HepG2 (cell line): Measurements from ENCODE around the gene MAN1C1. TPM values are rescaled to one million over a fixed set of nuclear protein-coding genes. Genes with fewer than 3 reads are reported as not detected.
A peak's percentile ranks its signal among the peaks of the same experiment; 100 is the strongest.

Source experiments
- ATAC-seq: fragments of 200-7000 bp; cut with Tn5 transposase; 3 replicates; pipeline ENCODE4 v1.9.1; 2020; ENCODE audit warnings: mild to moderate bottlenecking, moderate library complexity
- BruUV-seq: library from RNA; stranded (reverse); fragments of 400-500 nt; replicated peaks from 2 replicates; lab custom pipeline; 2021; lab: Mats Ljungman, UMichigan
- CTCF ChIA-PET: fragments of 300-600 bp; formaldehyde crosslinking; extraction: SDS; loops from one replicate; lab custom pipeline; 2021; ENCODE audit warnings: low total read pairs, inconsistent platforms, low intra/inter-chr PET ratio; lab: Yijun Ruan, JAX
- POLR2A ChIA-PET: fragments of 350-600 bp; sonication (Branson Sonifier 250); formaldehyde crosslinking; loops from one replicate; lab custom pipeline; 2020; ENCODE audit warnings: antibody characterized with exemption, inconsistent platforms; lab: Yijun Ruan, JAX
- DNase-seq: peaks from one replicate; pipeline ENCODE4 v3.0.0-alpha.2; 2015; ENCODE audit warnings: low spot score
- FAIRE-seq: peaks from 3 replicates; lab custom pipeline; 2011; peaks lifted over from hg19 to GRCh38; lab: Jason Lieb, UNC
- H2AFZ ChIP-seq: one replicate; pipeline ENCODE4 v1.6.1; 2011; ENCODE audit warnings: low read length, inconsistent platforms
- H3K27ac ChIP-seq: fragments of 300-600 bp; 3 replicates; pipeline ENCODE4 v1.8.0; 2011; ENCODE audit warnings: mixed run types, mild to moderate bottlenecking, mixed read lengths, low read length, inconsistent platforms; ENCODE audit not compliant: insufficient read depth; ENCODE audit errors: extremely low read length
- H3K27me3 ChIP-seq, 2 experiments: fragments of 200-600 bp in 1 of 2; 2 replicates in 1 of 2; 3 replicates in 1 of 2; pipeline versions ENCODE4 v1.6.0 to v1.8.0; 2011; ENCODE audit warnings: low read length in 2 of 2, mild to moderate bottlenecking in 2 of 2, moderate library complexity in 2 of 2, inconsistent platforms in 1 of 2; ENCODE audit not compliant: insufficient read depth in 2 of 2, control insufficient read depth in 1 of 2
- H3K36me3 ChIP-seq, 2 experiments: fragments of 200-600 bp in 1 of 2; replicated peaks in 1 of 2; 2 replicates in 1 of 2; 3 replicates in 1 of 2; pipeline versions ENCODE4 v1.5.1 to v1.8.0; 2011; ENCODE audit warnings: low read length in 2 of 2, inconsistent platforms in 1 of 2; ENCODE audit not compliant: insufficient read depth in 2 of 2, control insufficient read depth in 1 of 2
- H3K4me1 ChIP-seq: 2 replicates; pipeline ENCODE4 v1.5.1; 2012; ENCODE audit warnings: low read length, inconsistent platforms; ENCODE audit not compliant: insufficient read depth
- H3K4me2 ChIP-seq: 2 replicates; pipeline ENCODE4 v1.6.0; 2011; ENCODE audit warnings: low read depth, low read length, inconsistent platforms
- H3K4me3 ChIP-seq, 3 experiments: fragments of 200-600 bp in 1 of 3; sonication (generic), shearing (Covaris generic) in 1 of 3; replicated peaks in 1 of 3; 2 replicates each; pipeline ENCODE4 v1.5.1; 2011 to 2016; ENCODE audit warnings: low read length in 3 of 3, inconsistent platforms in 2 of 3, low read depth in 2 of 3, mild to moderate bottlenecking in 2 of 3, control low read depth in 1 of 3, mixed read lengths in 1 of 3; ENCODE audit not compliant: insufficient read depth in 1 of 3
- H3K79me2 ChIP-seq: one replicate; pipeline ENCODE4 v1.6.1; 2011; ENCODE audit warnings: low read length, inconsistent platforms; ENCODE audit not compliant: insufficient read depth
- H3K9ac ChIP-seq: 2 replicates; pipeline ENCODE4 v1.6.0; 2011; ENCODE audit warnings: mild to moderate bottlenecking, low read depth, low read length, inconsistent platforms; ENCODE audit not compliant: insufficient read depth
- H3K9me3 ChIP-seq: 2 replicates; pipeline ENCODE4 v1.5.1; 2012; ENCODE audit warnings: mild to moderate bottlenecking, low read length
- H4K20me1 ChIP-seq: 2 replicates; pipeline ENCODE4 v1.6.0; 2011; ENCODE audit warnings: inconsistent platforms, mild to moderate bottlenecking, low read length, moderate library complexity; ENCODE audit not compliant: insufficient read depth
- CREM ChIP-seq, 2 experiments: sonication (generic) in 1 of 2; formaldehyde crosslinking in 1 of 2; IDR thresholded peaks; 2 replicates each; pipeline versions ENCODE4 v1.4.0 to v1.6.1; 2016 to 2020; ENCODE audit warnings: antibody characterized with exemption in 1 of 2, mild to moderate bottlenecking in 1 of 2, missing genetic modification reagents in 1 of 2
- DNMT1 ChIP-seq: sonication (generic); formaldehyde crosslinking; IDR thresholded peaks from 2 replicates; pipeline ENCODE4 v1.5.1; 2020; ENCODE audit warnings: mild to moderate bottlenecking, missing genetic modification reagents
- HNRNPK ChIP-seq: fragments of 200-400 bp; formaldehyde crosslinking; IDR thresholded peaks from 2 replicates; pipeline ENCODE4 v1.6.1; 2018; ENCODE audit warnings: low read length, low read depth, moderate library complexity, mild to moderate bottlenecking; ENCODE audit not compliant: poor library complexity, severe bottlenecking
- MAF1 ChIP-seq: sonication (generic); formaldehyde crosslinking; IDR thresholded peaks from 2 replicates; pipeline ENCODE4 v1.5.0; 2020; ENCODE audit warnings: missing genetic modification reagents, borderline replicate concordance
- NFE2L1 ChIP-seq: sonication (generic); formaldehyde crosslinking; IDR thresholded peaks from 2 replicates; pipeline ENCODE4 v1.4.0; 2020; ENCODE audit warnings: missing genetic modification reagents, mild to moderate bottlenecking, borderline replicate concordance
- SMAD9 ChIP-seq: sonication (generic); formaldehyde crosslinking; IDR thresholded peaks from 2 replicates; pipeline ENCODE4 v1.5.1; 2020; ENCODE audit warnings: mild to moderate bottlenecking, missing genetic modification reagents
- ZFP90 ChIP-seq: sonication (generic); formaldehyde crosslinking; IDR thresholded peaks from 2 replicates; pipeline ENCODE4 v1.8.0; 2022; ENCODE audit warnings: missing genetic modification reagents, mild to moderate bottlenecking, inconsistent platforms, borderline replicate concordance
- ZNF703 ChIP-seq: sonication (generic); formaldehyde crosslinking; IDR thresholded peaks from 2 replicates; pipeline ENCODE4 v1.5.1; 2020; ENCODE audit warnings: missing genetic modification reagents, mild to moderate bottlenecking, moderate library complexity, borderline replicate concordance
- ZNF768 ChIP-seq: sonication (generic); formaldehyde crosslinking; IDR thresholded peaks from 2 replicates; pipeline ENCODE4 v1.4.0; 2020; ENCODE audit warnings: missing genetic modification reagents
- WGBS: methylation state at CpG from one replicate; pipeline ENCODE4 v1.1.6; 2017; ENCODE audit warnings: low lambda C conversion rate; 5-methylcytosine and 5-hydroxymethylcytosine counted together
- in situ Hi-C: cut with HindIII; loops from 2 replicates; pipeline ENCODE4 v1.10.0; 2017; ENCODE audit warnings: low pct_unique_long_range_greater_than_20kb; ENCODE audit not compliant: extremely low pct_ligation_motif_present
- intact Hi-C: fragments of 100-400 bp; cut with micrococcal nuclease; formaldehyde crosslinking; loops from one replicate; pipeline ENCODE4 v1.10.0; 2022; ENCODE audit not compliant: unreplicated experiment
- polyA plus RNA-seq, 8 experiments: library from polyadenylated mRNA; depleted of rRNA in 3 of 8; stranded (reverse) in 7 of 8; unstranded in 1 of 8; fragments of >200 nt; fragmentation: Illumina TruSeq in 4 of 8; extraction: Trizol in 4 of 8; gene quantifications; 2 replicates each; pipeline versions ENCODE4 v1.2.1 to v1.2.3, GENCODE V29; 2011 to 2016; ENCODE audit warnings: low read depth in 4 of 8, missing spikeins in 1 of 8, mixed read lengths in 1 of 8; ENCODE audit not compliant: insufficient read depth in 1 of 8
- total RNA-seq, 5 experiments: library from RNA; depleted of rRNA; stranded (reverse); fragments of >200 nt; fragmentation: Illumina TruSeq; extraction: Trizol; gene quantifications; 2 replicates each; pipeline ENCODE4 v1.2.3, GENCODE V29; 2016; ENCODE audit warnings: low read depth in 1 of 5
- TF ChIP-seq, protein P1 (sequence below): IDR thresholded peaks from 2 replicates; pipeline ENCODE4 v1.6.1; 2018; ENCODE audit warnings: missing genetic modification reagents, mild to moderate bottlenecking, missing compliant biosample characterization
- TF ChIP-seq, protein P2 (sequence below): sonication (generic); formaldehyde crosslinking; IDR thresholded peaks from 2 replicates; pipeline ENCODE4 v1.4.0; 2020; ENCODE audit warnings: missing genetic modification reagents
- TF ChIP-seq, protein P3 (sequence below), 2 experiments: fragments of 450-650 bp in 1 of 2; sonication (generic) in 1 of 2; formaldehyde crosslinking; IDR thresholded peaks; 2 replicates each; pipeline versions ENCODE4 v1.5.0 to v1.8.0; 2020 to 2022; ENCODE audit warnings: mild to moderate bottlenecking in 1 of 2, missing genetic modification reagents in 1 of 2

Gene MAN1C1
- total and polyA plus RNA-seq, 2 of the 13 experiments (the other 11 are each of a cell fraction or from before 2014, with no cell fraction given) = 0.18 to 0.49 TPM

DNA sequence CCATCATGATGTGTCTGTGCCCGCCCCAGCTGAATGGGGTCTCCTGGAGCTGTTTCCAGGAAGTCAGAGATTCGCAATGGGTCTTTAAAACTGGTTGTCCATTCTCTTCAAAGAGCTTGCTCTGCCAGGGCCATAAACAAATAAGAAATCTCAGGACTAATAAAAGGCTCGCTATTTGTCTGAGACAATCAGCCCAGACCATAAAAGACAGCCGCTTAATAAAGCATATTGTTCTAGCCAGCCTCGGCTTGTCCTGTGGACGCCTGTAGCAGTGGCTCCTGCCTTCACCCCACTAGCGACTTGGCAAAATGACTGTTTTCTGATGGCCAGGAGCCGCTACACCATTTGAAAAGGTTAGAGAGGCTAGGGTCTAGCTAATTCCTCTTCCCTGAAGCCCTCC, 162.8 kb downstream of the MAN1C1 start (continued):
- TF ChIP-seq, protein P1, sequence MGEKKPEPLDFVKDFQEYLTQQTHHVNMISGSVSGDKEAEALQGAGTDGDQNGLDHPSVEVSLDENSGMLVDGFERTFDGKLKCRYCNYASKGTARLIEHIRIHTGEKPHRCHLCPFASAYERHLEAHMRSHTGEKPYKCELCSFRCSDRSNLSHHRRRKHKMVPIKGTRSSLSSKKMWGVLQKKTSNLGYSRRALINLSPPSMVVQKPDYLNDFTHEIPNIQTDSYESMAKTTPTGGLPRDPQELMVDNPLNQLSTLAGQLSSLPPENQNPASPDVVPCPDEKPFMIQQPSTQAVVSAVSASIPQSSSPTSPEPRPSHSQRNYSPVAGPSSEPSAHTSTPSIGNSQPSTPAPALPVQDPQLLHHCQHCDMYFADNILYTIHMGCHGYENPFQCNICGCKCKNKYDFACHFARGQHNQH (CRISPR knock-in tag) = no peak
- TF ChIP-seq NFE2L1 (CRISPR knock-in tag) (no peak), ZFP90 (no peak), HNRNPK (no peak)
- TF ChIP-seq, protein P2, sequence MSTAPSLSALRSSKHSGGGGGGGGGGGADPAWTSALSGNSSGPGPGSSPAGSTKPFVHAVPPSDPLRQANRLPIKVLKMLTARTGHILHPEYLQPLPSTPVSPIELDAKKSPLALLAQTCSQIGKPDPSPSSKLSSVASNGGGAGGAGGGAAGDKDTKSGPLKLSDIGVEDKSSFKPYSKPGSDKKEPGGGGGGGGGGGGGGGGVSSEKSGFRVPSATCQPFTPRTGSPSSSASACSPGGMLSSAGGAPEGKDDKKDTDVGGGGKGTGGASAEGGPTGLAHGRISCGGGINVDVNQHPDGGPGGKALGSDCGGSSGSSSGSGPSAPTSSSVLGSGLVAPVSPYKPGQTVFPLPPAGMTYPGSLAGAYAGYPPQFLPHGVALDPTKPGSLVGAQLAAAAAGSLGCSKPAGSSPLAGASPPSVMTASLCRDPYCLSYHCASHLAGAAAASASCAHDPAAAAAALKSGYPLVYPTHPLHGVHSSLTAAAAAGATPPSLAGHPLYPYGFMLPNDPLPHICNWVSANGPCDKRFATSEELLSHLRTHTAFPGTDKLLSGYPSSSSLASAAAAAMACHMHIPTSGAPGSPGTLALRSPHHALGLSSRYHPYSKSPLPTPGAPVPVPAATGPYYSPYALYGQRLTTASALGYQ (CRISPR knock-in tag) = no peak

DNA sequence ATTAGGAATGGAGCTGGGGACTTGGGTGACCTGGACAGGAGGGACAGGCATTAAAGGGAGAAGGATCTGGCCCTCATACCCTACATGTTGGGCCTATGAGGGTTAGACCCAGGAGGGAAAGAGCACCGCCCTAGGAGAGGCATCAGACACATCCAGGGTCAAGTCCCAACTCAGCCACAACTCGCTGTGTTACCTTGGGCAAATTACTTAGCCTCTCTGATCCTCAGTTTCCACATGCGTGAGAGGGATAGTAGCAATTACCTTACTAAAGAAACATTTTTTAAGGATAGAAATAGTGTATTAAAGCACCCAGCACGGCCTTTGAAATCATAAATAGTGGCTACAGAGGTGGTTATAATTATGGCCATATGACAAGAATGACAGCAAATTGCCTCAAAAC, 163.3 kb downstream of the MAN1C1 start:
- DNase-seq (no peak), ATAC-seq (no peak), FAIRE-seq (no peak)
- Histone ChIP-seq H3K27ac (no peak overlapping the region), H2AFZ (no peak overlapping the region), H4K20me1 (no peaks in the 10 kb centered on the region), H3K4me3 (no peak overlapping the region), H3K36me3 (no peaks in the 10 kb centered on the region), H3K79me2 (no peaks in the 10 kb centered on the region), H3K9ac (no peak overlapping the region), H3K9me3 (no peaks in the 10 kb centered on the region), H3K4me2 (no peak overlapping the region), H3K27me3 (peaks cover 0 to 32% of the 10 kb centered on the region in 2 experiments; a peak in 4 of 5 replicates), H3K4me1 (peaks cover 32% of the 10 kb centered on the region)
- WGBS = 35% methylated on average over 4 of the region's 4 CpGs
- in situ Hi-C loops (no loop called here), intact Hi-C loops (loop anchor here (10.0 kb wide), 1 partner anchor 85 kb away; no protein-coding TSS in a partner anchor)
- CTCF ChIA-PET = no interaction called here
- no TSS peak for BruUV-seq
- POLR2A ChIA-PET = no interaction called here
- TF ChIP-seq MAF1 (no peak), SMAD9 (CRISPR knock-in tag) (no peak), ZNF768 (CRISPR knock-in tag) (peak; percentile 91), ZNF703 (CRISPR knock-in tag) (no peak), CREM (IDR thresholded peaks at IDR 0.05) (no peak), CREM (CRISPR knock-in tag; IDR thresholded peaks at IDR 0.05) (no peak), DNMT1 (no peak)
- TF ChIP-seq, protein P3, sequence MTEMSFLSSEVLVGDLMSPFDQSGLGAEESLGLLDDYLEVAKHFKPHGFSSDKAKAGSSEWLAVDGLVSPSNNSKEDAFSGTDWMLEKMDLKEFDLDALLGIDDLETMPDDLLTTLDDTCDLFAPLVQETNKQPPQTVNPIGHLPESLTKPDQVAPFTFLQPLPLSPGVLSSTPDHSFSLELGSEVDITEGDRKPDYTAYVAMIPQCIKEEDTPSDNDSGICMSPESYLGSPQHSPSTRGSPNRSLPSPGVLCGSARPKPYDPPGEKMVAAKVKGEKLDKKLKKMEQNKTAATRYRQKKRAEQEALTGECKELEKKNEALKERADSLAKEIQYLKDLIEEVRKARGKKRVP (CRISPR knock-in tag; IDR thresholded peaks at IDR 0.05) = no peak
